HG03064 (cell line): ENCODE measurements around the gene ENAH.

Experiments used
- ATAC-seq: cut with Tn5 transposase; IDR thresholded peaks from one replicate; pipeline ENCODE4 v1.9.1; 2021; ENCODE audit warnings: low read depth; ENCODE audit not compliant: unreplicated experiment

ENAH gene

DNA sequence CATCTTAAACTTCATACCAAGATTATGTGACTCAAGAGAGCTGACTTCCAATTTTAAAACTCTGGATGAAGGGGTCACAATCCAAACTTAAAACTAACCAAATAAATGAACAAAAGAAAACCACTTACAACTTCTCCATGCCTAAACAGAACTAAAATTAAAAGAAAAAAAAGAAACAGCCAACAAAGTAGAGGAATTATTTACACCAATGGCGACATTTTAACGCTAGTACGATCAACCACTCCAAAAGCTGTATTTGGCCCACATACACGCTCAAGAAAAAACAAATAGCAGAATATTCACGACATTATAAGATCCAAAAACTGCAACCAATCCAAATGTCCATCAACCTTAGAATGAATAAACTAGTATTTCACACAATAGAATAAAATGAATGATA lies 42.4 kb downstream of the ENAH start:
- no peak for ATAC-seq

GRCh38 chr1:225608014-225608796 lies 44.7 kb downstream of the ENAH start:
- ATAC-seq: no peak

- ATAC-seq: no peak
These were observed 45.6 kb downstream of the ENAH start for GRCh38 chr1:225607355-225607754.

- ATAC-seq: no peak
These were observed 49.2 kb downstream of the ENAH start for GRCh38 chr1:225603538-225604354.

GRCh38 chr1:225602590-225603206 lies 50.2 kb downstream of the ENAH start:
- ATAC-seq: no peak

DNA sequence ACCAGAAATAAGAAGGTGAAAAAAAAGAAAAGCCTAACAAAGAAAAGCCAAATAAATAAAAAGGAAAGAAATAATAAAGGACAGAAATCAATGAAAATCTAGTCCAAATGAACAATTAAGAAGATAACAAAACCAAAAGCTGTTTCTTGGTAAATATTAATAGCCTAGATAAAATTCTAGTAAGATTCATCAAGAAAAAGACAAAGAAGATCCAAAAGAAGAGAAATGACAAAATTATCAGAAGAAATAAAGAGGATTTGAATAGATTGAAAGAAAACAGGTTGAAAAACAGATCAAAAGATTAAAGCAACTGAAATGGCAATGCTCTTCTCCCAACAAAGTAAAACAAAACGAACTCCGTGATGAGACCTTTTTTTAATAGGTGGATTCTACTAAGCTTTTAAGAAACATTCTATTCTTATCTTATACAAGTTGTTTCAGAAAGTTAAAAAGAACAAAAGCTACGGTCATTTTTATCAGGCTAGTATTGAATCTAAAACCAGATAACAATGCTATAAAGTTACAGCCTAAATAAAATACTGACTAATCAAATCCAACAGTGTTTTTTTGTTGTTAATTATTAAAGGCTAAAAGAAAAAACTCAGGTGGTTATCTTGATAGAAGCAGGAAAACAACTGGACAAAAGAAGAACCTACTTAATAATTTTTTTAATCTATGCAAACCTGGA lies 50.9 kb downstream of the ENAH start:
- no peak for ATAC-seq

DNA sequence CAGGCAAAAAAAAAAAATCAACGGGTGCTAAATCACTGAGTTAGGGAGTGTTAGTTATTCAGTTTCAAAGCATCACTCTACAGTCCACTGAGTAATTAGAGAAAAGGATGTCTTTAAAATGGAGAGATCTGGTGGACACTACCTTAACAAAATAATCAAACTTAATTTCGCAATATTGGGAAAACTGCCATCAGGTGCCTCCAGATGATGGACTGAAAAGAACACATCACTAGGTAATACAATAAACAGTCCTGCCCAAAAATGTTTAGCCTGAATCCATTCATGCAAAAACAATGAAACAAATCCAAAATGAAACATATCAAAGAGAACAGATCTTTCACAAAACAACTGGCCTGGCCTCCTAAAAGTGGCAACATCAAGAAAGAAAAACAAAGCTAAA lies 54.1 kb downstream of the ENAH start:
- ATAC-seq: no peak

DNA sequence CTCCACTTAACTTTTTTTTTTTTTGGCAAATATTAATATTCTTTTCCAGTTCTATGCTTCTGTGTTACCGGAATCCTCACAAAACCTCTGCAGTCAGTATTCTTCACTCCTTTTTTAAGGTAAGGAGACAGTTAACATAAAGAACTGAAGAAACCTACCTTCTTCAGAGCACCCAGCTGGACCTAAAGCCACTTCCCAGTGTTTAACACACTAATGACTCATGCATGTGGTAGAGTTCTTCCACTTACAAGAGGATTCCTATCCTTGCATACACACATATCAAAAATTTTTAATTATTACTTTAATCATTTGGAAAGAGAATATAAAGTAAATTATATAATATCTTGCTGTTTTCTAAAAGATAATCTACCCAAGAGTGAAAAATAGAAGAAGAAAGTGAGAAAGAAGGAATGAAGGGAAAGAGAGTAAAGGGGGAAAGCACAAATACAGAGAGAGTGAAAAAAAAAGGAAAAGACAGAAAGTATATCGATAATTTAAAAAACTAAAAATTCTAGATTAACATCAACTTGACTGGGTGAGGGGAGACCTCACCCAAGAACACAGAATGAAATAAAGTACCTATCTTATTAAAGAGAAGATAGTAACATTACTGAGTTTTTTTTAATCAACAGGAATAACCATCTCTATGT lies 54.9 kb downstream of the ENAH start:
- no peak for ATAC-seq

DNA sequence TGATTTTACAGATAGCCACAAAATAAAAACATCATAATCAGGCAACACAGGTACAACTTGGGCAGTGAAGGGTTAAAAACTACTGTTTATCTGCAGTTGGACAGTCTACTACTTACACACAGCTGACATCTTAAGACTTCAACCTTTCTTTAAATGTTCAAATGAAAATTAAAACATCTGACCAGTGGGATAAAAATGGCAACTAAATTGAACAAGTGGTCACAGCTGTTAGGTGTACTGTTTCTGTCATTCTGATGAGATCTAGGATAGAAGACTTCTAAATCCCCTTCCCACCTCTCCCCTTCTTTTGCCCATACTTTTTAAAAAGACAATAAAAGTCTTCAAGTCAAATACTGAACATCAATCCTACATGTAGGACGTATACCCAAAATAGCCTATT lies 56.2 kb downstream of the ENAH start:
- no peak for ATAC-seq

GRCh38 chr1:225595974-225596551 lies 56.9 kb downstream of the ENAH start:
- no peak for ATAC-seq

GRCh38 chr1:225595452-225595851 lies 57.5 kb downstream of the ENAH start:
- ATAC-seq: no peak

DNA sequence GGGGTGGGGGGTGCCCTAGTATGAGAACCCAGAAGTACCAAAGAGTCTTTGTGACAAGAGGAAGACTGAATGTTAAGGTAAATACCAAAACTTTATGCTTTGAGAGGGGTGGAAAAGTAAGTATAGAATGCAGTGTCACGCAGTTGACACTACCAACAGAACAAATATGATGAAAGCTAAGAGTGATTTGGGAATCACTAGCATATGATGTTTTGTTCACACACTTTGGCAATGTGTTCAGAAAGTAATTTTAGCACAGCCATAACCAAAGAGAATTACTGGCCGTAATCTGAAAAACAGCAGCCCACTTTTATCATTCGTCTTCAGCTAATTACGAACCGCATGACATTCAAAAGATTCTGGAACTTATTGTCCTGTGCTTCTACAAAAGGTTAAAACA lies 59.5 kb downstream of the ENAH start:
- ATAC-seq: no peak

GRCh38 chr1:225592362-225593025 lies 60.4 kb downstream of the ENAH start:
- ATAC-seq: no peak

DNA sequence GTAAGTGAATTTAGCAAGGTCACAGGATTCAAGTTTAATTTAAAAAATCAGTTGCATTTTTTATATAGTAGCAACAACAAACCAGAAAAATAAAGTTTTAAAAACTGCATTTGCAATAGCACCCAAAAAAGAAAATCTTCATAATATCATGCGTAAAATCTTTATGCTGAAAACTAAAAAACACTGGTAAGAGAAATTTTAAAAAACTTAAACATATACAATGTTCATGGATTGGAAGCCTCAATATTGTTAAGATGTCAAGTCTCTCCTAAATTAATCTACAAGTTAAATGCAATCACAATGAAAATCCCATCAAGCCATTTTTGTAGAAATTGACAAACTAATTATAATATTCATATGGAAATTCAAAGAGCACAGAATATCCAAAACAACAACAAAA lies 65.6 kb downstream of the ENAH start:
- no peak for ATAC-seq

- no peak for ATAC-seq
These were observed 71.7 kb downstream of the ENAH start for GRCh38 chr1:225581186-225581585.

- ATAC-seq: no peak
These were observed 72.5 kb downstream of the ENAH start for GRCh38 chr1:225580238-225581099.

DNA sequence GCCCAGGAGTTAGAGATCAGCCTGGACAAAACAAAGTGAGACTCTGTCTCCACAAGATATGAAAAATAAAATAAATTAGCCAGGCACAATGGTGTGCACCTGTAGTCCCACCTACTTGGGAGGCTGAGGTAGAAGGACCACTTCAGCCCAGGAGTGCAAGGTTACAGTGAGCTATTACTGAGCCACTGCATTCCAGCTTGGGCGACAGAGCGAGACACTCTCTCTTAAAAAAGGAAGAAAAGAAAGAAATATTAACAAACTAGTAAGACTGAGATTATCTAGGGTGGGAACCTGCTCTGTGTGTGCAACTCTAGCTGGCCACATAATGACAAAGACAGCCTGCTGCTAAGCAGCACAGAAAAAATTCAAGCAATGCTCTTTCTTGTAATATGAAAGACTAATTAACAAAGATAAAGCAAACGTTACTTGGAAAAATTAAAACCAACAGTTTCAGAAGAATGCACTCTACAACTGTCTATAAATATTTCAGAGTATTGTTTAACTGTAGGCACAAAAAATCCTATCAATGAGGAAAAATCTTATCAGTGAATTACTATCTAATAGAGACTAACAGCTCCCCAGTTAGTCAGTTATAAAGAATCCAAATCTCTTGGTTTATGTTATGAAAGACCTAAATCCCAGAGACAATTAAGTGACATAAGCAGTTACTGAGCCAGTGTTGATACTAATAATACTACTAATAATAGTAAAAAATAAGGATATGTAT lies 74.5 kb downstream of the ENAH start:
- ATAC-seq: peak; percentile 53

- ATAC-seq: no peak
These were observed 75.7 kb downstream of the ENAH start for GRCh38 chr1:225577241-225577640.
